BE2C (cell line): ENCODE results near the gene CD109.

Experiments
- DNase-seq: peaks from one replicate; pipeline ENCODE4 v3.0.0-alpha.2; 2020
- H3K27me3 ChIP-seq: fragments of 250-450 bp; sonication (Bioruptor Pico); 2 replicates; pipeline ENCODE4 v1.5.1; 2020; ENCODE audit warnings: mild to moderate bottlenecking
- H3K36me3 ChIP-seq: fragments of 250-450 bp; sonication (Bioruptor Pico); 2 replicates; pipeline ENCODE4 v1.5.1; 2020; ENCODE audit warnings: mild to moderate bottlenecking
- H3K4me1 ChIP-seq: fragments of 250-450 bp; sonication (Bioruptor Pico); 2 replicates; pipeline ENCODE4 v1.5.1; 2020
- H3K4me3 ChIP-seq: 2 replicates; pipeline ENCODE4 v1.5.1; 2011; ENCODE audit warnings: low read depth, low read length
- H3K9me3 ChIP-seq: fragments of 250-450 bp; sonication (Bioruptor Pico); 2 replicates; pipeline ENCODE4 v1.5.1; 2020
- CTCF ChIP-seq: IDR thresholded peaks from 2 replicates; pipeline ENCODE4 v1.5.1; 2012; ENCODE audit warnings: mild to moderate bottlenecking, low read depth, low read length

CD109 gene

DNA sequence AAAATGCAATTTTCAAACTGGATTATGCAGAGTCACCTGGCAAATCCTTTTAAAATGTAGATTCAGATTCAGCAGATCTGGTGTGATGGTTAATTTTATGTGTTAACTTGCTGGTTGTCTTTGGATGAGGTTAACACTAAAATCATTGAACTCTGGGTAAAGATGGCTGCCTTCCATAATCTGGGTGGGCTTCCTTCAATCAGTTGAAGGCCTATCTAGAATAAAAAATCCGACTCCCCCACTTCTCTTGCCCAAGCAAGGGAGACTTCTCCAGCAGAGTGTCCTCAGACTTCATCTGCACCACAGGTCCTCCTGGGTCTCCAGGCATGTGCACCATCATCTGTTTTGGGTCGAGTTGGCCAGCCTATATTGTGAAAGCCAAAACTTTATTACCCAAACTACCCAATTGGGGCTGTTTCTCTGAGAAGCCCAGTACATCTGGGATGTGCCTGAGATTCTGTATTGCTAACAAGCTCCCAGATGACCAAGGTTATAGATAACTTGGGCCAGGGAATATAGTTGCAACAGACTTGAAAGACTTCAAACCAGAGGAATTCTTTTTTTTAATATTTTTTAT lies 40.6 kb upstream of the CD109 start:
- H3K27me3 ChIP-seq = no peaks in the 10 kb centered on the region
- no peaks in the 10 kb centered on the region for H3K9me3 ChIP-seq
- TF ChIP-seq CTCF = no peak
- no peak overlapping the region for H3K4me3 ChIP-seq
- DNase-seq = no peak
- no peaks in the 10 kb centered on the region for H3K36me3 ChIP-seq
- no peaks in the 10 kb centered on the region for H3K4me1 ChIP-seq

- Histone ChIP-seq H3K36me3 (no peaks in the 10 kb centered on the region), H3K4me3 (no peak overlapping the region), H3K4me1 (no peaks in the 10 kb centered on the region), H3K27me3 (no peaks in the 10 kb centered on the region), H3K9me3 (no peaks in the 10 kb centered on the region)
- no peak for TF ChIP-seq CTCF
- no peak for DNase-seq
Measured at GRCh38 chr6:73656531-73657145, 39.4 kb upstream of the CD109 start.

DNA sequence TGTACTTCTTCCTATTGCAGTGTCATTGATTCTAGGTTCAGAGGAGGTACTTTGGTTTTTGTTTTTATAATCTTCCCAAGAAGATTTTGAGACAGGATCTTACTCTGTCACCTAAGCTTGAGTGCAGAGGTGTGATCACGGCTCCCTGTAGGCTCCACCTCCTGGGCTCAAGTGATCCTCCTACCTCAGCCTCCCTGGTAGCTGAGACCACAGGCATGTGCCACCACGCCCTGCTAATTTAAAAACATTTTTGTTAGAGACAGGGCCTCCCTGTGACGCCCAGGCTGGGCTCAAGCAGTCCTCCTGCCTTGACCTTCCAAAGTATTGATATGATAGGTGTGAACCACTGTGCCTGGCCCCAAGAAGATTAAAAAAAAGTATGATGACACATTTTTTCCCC lies 38.8 kb upstream of the CD109 start:
- no peak overlapping the region for H3K4me3 ChIP-seq
- TF ChIP-seq CTCF = no peak

DNA sequence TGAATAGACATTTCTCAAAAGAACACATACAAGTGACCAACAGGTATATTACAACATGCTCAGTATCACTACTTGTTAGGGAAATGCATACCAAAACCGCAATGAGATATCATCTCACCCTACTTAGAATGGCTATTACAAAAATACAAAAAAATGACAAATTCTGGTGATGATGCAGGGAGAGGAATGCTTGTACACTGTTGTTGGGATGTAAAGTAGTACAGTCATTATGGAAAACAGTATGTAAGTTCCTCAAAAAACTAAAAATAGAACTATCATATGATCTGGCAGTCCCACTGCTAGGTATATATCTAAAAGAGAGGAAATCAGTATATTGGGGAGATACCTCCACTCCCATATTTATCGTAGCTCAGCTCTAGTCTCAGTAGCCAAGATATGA lies 31.3 kb upstream of the CD109 start:
- H3K27me3 ChIP-seq = peaks cover 8% of the 10 kb centered on the region; the same call in 1 of the 2 replicates
- DNase-seq = no peak
- no peaks in the 10 kb centered on the region for H3K4me1 ChIP-seq
- no peaks in the 10 kb centered on the region for H3K9me3 ChIP-seq
- H3K36me3 ChIP-seq = no peaks in the 10 kb centered on the region
- TF ChIP-seq CTCF = no peak
- H3K4me3 ChIP-seq = no peak overlapping the region

More for the DNA sequence above, 38.8 kb upstream of the CD109 start:
- Histone ChIP-seq H3K27me3 (no peaks in the 10 kb centered on the region), H3K9me3 (no peaks in the 10 kb centered on the region), H3K4me1 (no peaks in the 10 kb centered on the region), H3K36me3 (no peaks in the 10 kb centered on the region)
- no peak for DNase-seq

DNA sequence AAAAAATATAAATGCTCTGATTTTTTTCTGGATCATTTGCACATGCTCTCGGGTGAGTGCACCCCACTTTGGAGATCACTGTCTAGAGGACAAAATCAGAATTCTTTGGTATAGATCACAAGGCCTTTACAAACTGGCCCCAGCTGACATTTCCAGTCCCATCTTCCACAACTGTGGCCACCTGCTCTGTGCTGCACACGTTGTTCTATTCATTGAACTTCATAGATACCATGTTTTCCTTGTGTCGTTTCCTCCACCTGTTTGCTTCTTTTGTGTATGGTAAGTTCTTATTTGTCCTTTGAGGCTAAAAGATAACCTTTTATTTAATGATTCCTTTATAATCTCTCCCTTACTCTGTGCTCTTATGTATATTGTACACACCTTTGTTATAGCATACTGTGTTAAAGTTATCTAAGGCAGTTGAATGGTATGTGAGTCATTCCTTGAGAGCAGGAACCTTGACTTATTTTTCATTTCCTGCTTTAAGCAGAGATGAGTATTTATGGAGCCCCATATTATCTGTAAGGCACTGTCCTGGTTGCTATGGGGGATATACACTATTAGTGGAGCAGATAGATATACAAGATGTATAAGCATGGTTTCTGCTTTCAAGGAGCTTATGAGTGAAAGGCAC lies 30.2 kb upstream of the CD109 start:
- Histone ChIP-seq H3K4me1 (no peaks in the 10 kb centered on the region), H3K4me3 (no peak overlapping the region), H3K36me3 (no peaks in the 10 kb centered on the region), H3K27me3 (peaks cover 8% of the 10 kb centered on the region; the same call in 1 of the 2 replicates), H3K9me3 (no peaks in the 10 kb centered on the region)
- no peak for TF ChIP-seq CTCF
- DNase-seq = no peak

DNA sequence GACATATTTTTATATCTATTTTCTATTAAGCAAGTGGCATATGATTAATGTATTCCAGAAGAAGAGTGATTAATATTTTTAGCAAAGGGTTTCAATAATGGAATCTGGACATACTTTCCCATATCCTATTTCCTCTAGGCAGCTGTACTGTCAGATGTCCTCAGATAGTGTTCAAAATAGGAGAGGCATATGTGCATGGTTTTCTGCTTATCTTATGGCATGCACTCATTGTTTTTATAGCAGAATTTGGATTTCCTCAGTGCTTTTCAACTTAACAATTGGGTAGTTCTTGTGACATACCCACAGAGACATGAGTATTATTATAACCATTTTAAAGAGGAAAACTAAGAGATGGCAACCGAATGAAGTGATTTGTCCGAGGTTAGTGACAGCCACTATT lies 29.6 kb upstream of the CD109 start:
- H3K27me3 ChIP-seq = peaks cover 8% of the 10 kb centered on the region; the same call in 1 of the 2 replicates
- H3K4me3 ChIP-seq = no peak overlapping the region
- no peak for DNase-seq
- no peak for TF ChIP-seq CTCF
- H3K4me1 ChIP-seq = no peaks in the 10 kb centered on the region
- no peaks in the 10 kb centered on the region for H3K36me3 ChIP-seq
- no peaks in the 10 kb centered on the region for H3K9me3 ChIP-seq
